A549 treated with ZK216348 at 1 μM for 4 hours (cell line): Measurements from ENCODE around the gene OTOF. TPM values are rescaled to one million over a fixed set of nuclear protein-coding genes. Genes with fewer than 3 reads are reported as not detected.

Source experiments
- total RNA-seq: library from RNA; stranded (reverse); fragments of 200-300 nt; extraction: Qiagen RNA extraction; gene quantifications from 5 replicates; pipeline ENCODE4 v1.2.3, GENCODE V29; 2022; ENCODE audit warnings: low read depth

OTOF gene
- total RNA-seq, result 0.06 to 0.21 TPM (median 0.07 TPM) in 5 replicates

GRCh38 chr2:26477911-26478253 lies at the start of gene OTOF:
Gene OTOF (minus strand): TSS chr2:26478124.

Other genes with a start within 250 kb of the OTOF start
- gene HADHA, start 233.5 kb downstream of the OTOF start, total RNA-seq, result 118 to 142 TPM (median 126 TPM) in 5 replicates
- 85.7 to 105 TPM (median 99.1 TPM) in 5 replicates for gene HADHB, start 233.2 kb downstream of the OTOF start, total RNA-seq
- 10.6 to 23.0 TPM (median 16.8 TPM) in 5 replicates for gene SELENOI, start 132.0 kb downstream of the OTOF start, total RNA-seq
- gene ADGRF3, start 131.3 kb downstream of the OTOF start, total RNA-seq, result 0.10 to 0.52 TPM in 2 of 5 replicates, not detected in the others
- gene DRC1, start 76.2 kb downstream of the OTOF start, total RNA-seq, result 0.11 to 0.21 TPM (median 0.18 TPM) in 4 of 5 replicates, not detected in the other
- gene CIB4, start 163.2 kb upstream of the OTOF start, total RNA-seq, result 0.44 to 0.93 TPM (median 0.52 TPM) in 3 of 5 replicates, not detected in the others
- 0.38 to 0.97 TPM (median 0.79 TPM) in 5 replicates for gene KCNK3, start 214.6 kb upstream of the OTOF start, total RNA-seq